ENCODE data around the gene MICOS13.

MICOS13 gene

DNA sequence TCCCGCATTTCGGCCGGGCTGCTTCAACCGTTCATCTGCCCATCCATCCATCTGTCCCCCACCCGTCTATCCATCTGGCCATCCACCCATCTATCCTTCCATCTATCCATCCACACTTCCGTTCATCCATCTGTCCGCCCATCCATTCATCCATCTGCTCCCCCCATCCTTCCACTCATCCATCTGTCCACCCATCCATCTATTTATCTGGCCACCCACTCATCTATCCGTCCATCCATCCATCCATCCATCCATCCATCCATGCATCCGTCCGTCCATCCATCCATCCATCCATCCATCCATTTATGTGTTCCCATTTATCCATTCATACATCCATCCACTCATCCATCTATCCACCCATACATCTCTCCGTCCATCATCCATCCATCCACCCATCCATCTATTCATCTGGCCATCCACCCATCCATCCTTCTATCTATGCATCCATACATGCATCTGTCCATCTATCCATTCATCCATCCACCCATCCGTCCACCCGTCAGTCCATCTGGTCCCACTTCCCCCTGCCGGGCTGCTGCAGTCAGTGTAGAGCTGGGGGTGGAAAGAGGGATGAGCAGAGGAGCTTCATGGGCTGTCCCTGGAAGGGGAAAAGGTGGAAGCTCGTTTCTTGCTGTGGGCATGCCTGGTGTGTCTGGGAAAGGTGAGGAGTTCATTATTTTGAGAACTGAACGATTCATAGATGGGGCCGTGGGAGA is 1.2 kb upstream of the MICOS13 start (continued):
- TF ChIP-seq ZNF354C (tag by site-specific recombination; IDR thresholded peaks at IDR 0.05; ENCODE audit: borderline replicate concordance, low read depth) (no peak), ZNF16 (tag by site-specific recombination; IDR thresholded peaks at IDR 0.05; ENCODE audit: low read depth) (peak; percentile 27; the same call in 1 of the 2 replicates), ZNF211 (tag by site-specific recombination; IDR thresholded peaks at IDR 0.05; ENCODE audit: low read depth) (no peak), ZFP37 (tag by site-specific recombination; IDR thresholded peaks at IDR 0.05) (no peak)
- TF ChIP-seq, protein P1, sequence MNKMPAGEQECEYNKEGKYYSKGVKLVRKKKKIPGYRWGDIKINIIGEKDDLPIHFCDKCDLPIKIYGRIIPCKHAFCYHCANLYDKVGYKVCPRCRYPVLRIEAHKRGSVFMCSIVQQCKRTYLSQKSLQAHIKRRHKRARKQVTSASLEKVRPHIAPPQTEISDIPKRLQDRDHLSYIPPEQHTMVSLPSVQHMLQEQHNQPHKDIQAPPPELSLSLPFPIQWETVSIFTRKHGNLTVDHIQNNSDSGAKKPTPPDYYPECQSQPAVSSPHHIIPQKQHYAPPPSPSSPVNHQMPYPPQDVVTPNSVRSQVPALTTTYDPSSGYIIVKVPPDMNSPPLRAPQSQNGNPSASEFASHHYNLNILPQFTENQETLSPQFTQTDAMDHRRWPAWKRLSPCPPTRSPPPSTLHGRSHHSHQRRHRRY (tag by site-specific recombination; IDR thresholded peaks at IDR 0.05), result peak; percentile 67; the same call in 1 of the 2 replicates

- H3K4me1 ChIP-seq (ENCODE audit: control insufficient read depth, insufficient read depth, low read length), result no peaks in the 10 kb centered on the region
- TF ChIP-seq ZBTB10 (tag by site-specific recombination; IDR thresholded peaks at IDR 0.05), result peak; percentile 87
- peak; percentile 56; the same call in 1 of the 2 replicates for TF ChIP-seq ZNF2 (tag by site-specific recombination; IDR thresholded peaks at IDR 0.05)
- TF ChIP-seq SP7 (tag by site-specific recombination; IDR thresholded peaks at IDR 0.05), result 0 out of 2 replicates have a peak, but pooled peaks have one; percentile 34
- peak; percentile 76 for TF ChIP-seq GLIS2 (tag by site-specific recombination; IDR thresholded peaks at IDR 0.05)
- TF ChIP-seq, protein P2, sequence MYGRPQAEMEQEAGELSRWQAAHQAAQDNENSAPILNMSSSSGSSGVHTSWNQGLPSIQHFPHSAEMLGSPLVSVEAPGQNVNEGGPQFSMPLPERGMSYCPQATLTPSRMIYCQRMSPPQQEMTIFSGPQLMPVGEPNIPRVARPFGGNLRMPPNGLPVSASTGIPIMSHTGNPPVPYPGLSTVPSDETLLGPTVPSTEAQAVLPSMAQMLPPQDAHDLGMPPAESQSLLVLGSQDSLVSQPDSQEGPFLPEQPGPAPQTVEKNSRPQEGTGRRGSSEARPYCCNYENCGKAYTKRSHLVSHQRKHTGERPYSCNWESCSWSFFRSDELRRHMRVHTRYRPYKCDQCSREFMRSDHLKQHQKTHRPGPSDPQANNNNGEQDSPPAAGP (tag by site-specific recombination; IDR thresholded peaks at IDR 0.05), result 0 out of 2 replicates have a peak, but pooled peaks have one; percentile 30
- TF ChIP-seq ZBTB49 (tag by site-specific recombination; IDR thresholded peaks at IDR 0.05; ENCODE audit: low read depth), result no peak
- TF ChIP-seq ZNF404 (tag by site-specific recombination; IDR thresholded peaks at IDR 0.05), result no peak
- TF ChIP-seq BCL11B (tag by site-specific recombination; IDR thresholded peaks at IDR 0.05; ENCODE audit: low read depth), result peak; percentile 15; the same call in 1 of the 2 replicates
- no peak for TF ChIP-seq REPIN1 (tag by site-specific recombination; IDR thresholded peaks at IDR 0.05; ENCODE audit: low read depth)
- no peak for TF ChIP-seq ZNF670 (tag by site-specific recombination; IDR thresholded peaks at IDR 0.05; ENCODE audit: low read depth)
- peak; percentile 72; the same call in 1 of the 2 replicates for TF ChIP-seq ZNF324 (tag by site-specific recombination; IDR thresholded peaks at IDR 0.05)
- TF ChIP-seq, protein P3, sequence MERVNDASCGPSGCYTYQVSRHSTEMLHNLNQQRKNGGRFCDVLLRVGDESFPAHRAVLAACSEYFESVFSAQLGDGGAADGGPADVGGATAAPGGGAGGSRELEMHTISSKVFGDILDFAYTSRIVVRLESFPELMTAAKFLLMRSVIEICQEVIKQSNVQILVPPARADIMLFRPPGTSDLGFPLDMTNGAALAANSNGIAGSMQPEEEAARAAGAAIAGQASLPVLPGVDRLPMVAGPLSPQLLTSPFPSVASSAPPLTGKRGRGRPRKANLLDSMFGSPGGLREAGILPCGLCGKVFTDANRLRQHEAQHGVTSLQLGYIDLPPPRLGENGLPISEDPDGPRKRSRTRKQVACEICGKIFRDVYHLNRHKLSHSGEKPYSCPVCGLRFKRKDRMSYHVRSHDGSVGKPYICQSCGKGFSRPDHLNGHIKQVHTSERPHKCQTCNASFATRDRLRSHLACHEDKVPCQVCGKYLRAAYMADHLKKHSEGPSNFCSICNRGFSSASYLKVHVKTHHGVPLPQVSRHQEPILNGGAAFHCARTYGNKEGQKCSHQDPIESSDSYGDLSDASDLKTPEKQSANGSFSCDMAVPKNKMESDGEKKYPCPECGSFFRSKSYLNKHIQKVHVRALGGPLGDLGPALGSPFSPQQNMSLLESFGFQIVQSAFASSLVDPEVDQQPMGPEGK (tag by site-specific recombination; IDR thresholded peaks at IDR 0.05), result peak; percentile 35; the same call in 1 of the 2 replicates
- TF ChIP-seq ZEB2 (tag by site-specific recombination; IDR thresholded peaks at IDR 0.05), result no peak
- 0 out of 2 replicates have a peak, but pooled peaks have one; percentile 24 for TF ChIP-seq ZNF580 (tag by site-specific recombination; IDR thresholded peaks at IDR 0.05)
- no peak for TF ChIP-seq ZNF629 (tag by site-specific recombination; IDR thresholded peaks at IDR 0.05)
- 0 out of 2 replicates have a peak, but pooled peaks have one; percentile 27 for TF ChIP-seq GLI4 (tag by site-specific recombination; IDR thresholded peaks at IDR 0.05)
- TF ChIP-seq ZNF501 (tag by site-specific recombination; IDR thresholded peaks at IDR 0.05), result peak; percentile 26; the same call in 1 of the 2 replicates
- peak; percentile 40; the same call in 1 of the 2 replicates for TF ChIP-seq ZFHX2 (tag by site-specific recombination; conservative IDR thresholded peaks at IDR 0.05)
- TF ChIP-seq ZBTB7A (tag by site-specific recombination; IDR thresholded peaks at IDR 0.05; ENCODE audit: low read depth), result 0 out of 2 replicates have a peak, but pooled peaks have one; percentile 15
- peak; percentile 54 for TF ChIP-seq KLF16 (tag by site-specific recombination; IDR thresholded peaks at IDR 0.05)
Measured at GRCh38 chr19:5680084-5680436, 256 bp downstream of the MICOS13 start.

More at GRCh38 chr19:5680084-5680436, 256 bp downstream of the MICOS13 start:
- Histone ChIP-seq H3K27ac (ENCODE audit: extremely low read depth, low read depth, low read length) (peak overlapping the region; percentile 25; the same call in 1 of the 2 replicates), H3K4me3 (ENCODE audit: low read depth, low read length) (peak overlapping the region; percentile 94), H3K36me3 (ENCODE audit: control insufficient read depth in 2 of 2, insufficient read depth in 1 of 2, low read length in 2 of 2) (peaks cover 0 to 6% of the 10 kb centered on the region in 2 experiments; a peak in 1 of 3 replicates), H3K9me3 (ENCODE audit: control insufficient read depth, insufficient read depth, low read depth, low read length) (no peaks in the 10 kb centered on the region)
- POLR2A ChIA-PET, result interaction anchor here (0.6 to 4.1 kb wide), 3 partner anchors 9 to 57 kb away, joined by 4 to 24 read pairs (median 4); partner anchors contain the start of genes RPL36 and SAFB
- CTCF ChIA-PET, result no interaction called here

All from HEK293 (cell line).